GM12872 (cell line): ENCODE data around the gene ZNF618.
A peak's percentile ranks its signal among the peaks of the same experiment; 100 is the strongest.

Experiments used
- CTCF ChIP-seq: IDR thresholded peaks from 3 replicates; pipeline ENCODE4 v1.5.1; 2011; ENCODE audit warnings: low read depth, mild to moderate bottlenecking, low read length, moderate library complexity; ENCODE audit not compliant: insufficient read depth

The ZNF618 gene

GRCh38 chr9:114092336-114092735, 216.2 kb downstream of the ZNF618 start:
- no peak for TF ChIP-seq CTCF

- TF ChIP-seq CTCF = no peak
These were observed 216.9 kb downstream of the ZNF618 start for GRCh38 chr9:114093031-114093471.

- TF ChIP-seq CTCF = no peak
These were observed 217.8 kb downstream of the ZNF618 start for GRCh38 chr9:114093761-114094505.

GRCh38 chr9:114094971-114095370, 218.9 kb downstream of the ZNF618 start:
- TF ChIP-seq CTCF = no peak

GRCh38 chr9:114096041-114096511, 220.0 kb downstream of the ZNF618 start:
- TF ChIP-seq CTCF = 0 out of 3 replicates have a peak, but pooled peaks have one; percentile 14

GRCh38 chr9:114096866-114097612, 220.9 kb downstream of the ZNF618 start:
- TF ChIP-seq CTCF = no peak

GRCh38 chr9:114097613-114098020, 221.5 kb downstream of the ZNF618 start:
- TF ChIP-seq CTCF = no peak
